ENCODE measurements around the gene RARS2.

GRCh38 chr6:87561017-87561416 is 28.8 kb downstream of the RARS2 start:
- no peak for TF ChIP-seq CTCF (IDR thresholded peaks at IDR 0.05)
- TF ChIP-seq POLR2AphosphoS5 (IDR thresholded peaks at IDR 0.05): no peak
- TF ChIP-seq EP300 (IDR thresholded peaks at IDR 0.05; ENCODE audit: low read depth): no peak

Data from transverse colon (tissue), 4 donors.